Liver (tissue), 9 donors: ENCODE results near the gene SEMA5A. TPM values are rescaled to one million over a fixed set of nuclear protein-coding genes. Genes with fewer than 3 reads are reported as not detected.

Source experiments
- DNase-seq: peaks from one replicate; pipeline ENCODE4 v3.0.0-alpha.2; 2017; ENCODE audit warnings: low spot score
- H3K27ac ChIP-seq, 2 donors: one replicate each; pipeline ENCODE4 v1.7.0; 2013; ENCODE audit warnings: inconsistent platforms in 2 of 2, low read length in 2 of 2, control low read depth in 1 of 2, low read depth in 1 of 2, mild to moderate bottlenecking in 1 of 2
- H3K27me3 ChIP-seq, 4 donors: one replicate each; pipeline versions ENCODE4 v1.6.1 to v1.7.0; 2013; ENCODE audit warnings: low read length in 3 of 4, inconsistent platforms in 1 of 4, mild to moderate bottlenecking in 1 of 4, moderate library complexity in 1 of 4; ENCODE audit not compliant: control insufficient read depth in 4 of 4, insufficient read depth in 4 of 4
- H3K36me3 ChIP-seq, 4 donors: one replicate each; pipeline versions ENCODE4 v1.6.1 to v1.7.0; 2013; ENCODE audit warnings: low read length in 3 of 4, mild to moderate bottlenecking in 3 of 4, low read depth in 1 of 4, moderate library complexity in 1 of 4; ENCODE audit not compliant: control insufficient read depth in 4 of 4, insufficient read depth in 3 of 4
- H3K4me1 ChIP-seq, 4 donors: one replicate each; pipeline versions ENCODE4 v1.6.1 to v1.7.0; 2013; ENCODE audit warnings: low read length in 3 of 4, mild to moderate bottlenecking in 3 of 4, moderate library complexity in 1 of 4; ENCODE audit not compliant: control insufficient read depth in 4 of 4, insufficient read depth in 4 of 4
- H3K4me3 ChIP-seq, 3 donors: one replicate each; pipeline versions ENCODE4 v1.6.1 to v1.7.0; 2013; ENCODE audit warnings: low read length in 3 of 3, control low read depth in 1 of 3, low read depth in 1 of 3, mild to moderate bottlenecking in 1 of 3
- H3K9ac ChIP-seq, 2 donors: one replicate each; pipeline ENCODE4 v1.7.0; 2013; ENCODE audit warnings: low read length in 2 of 2, mild to moderate bottlenecking in 2 of 2, moderate library complexity in 2 of 2, control low read depth in 1 of 2, low read depth in 1 of 2
- H3K9me3 ChIP-seq, 4 donors: one replicate each; pipeline versions ENCODE4 v1.6.1 to v1.7.0; 2013; ENCODE audit warnings: low read length in 3 of 4; ENCODE audit not compliant: control insufficient read depth in 4 of 4
- EGR1 ChIP-seq, 2 donors: IDR thresholded peaks; 2 replicates each; pipeline ENCODE4 v1.6.1; 2016 to 2018; ENCODE audit warnings: antibody characterized with exemption in 2 of 2, low read depth in 2 of 2
- FOXA1 ChIP-seq: IDR thresholded peaks from 2 replicates; pipeline ENCODE4 v1.6.1; 2016; ENCODE audit warnings: antibody characterized with exemption
- GABPA ChIP-seq, 2 donors: IDR thresholded peaks in 1 of 2; conservative IDR thresholded peaks in 1 of 2; 2 replicates each; pipeline ENCODE4 v1.6.1; 2016; ENCODE audit warnings: antibody characterized with exemption in 2 of 2, mild to moderate bottlenecking in 1 of 2, moderate library complexity in 1 of 2
- HNF4A ChIP-seq, 2 donors: conservative IDR thresholded peaks; 2 replicates each; pipeline ENCODE4 v1.6.1; 2016; ENCODE audit warnings: antibody characterized with exemption in 2 of 2, mild to moderate bottlenecking in 2 of 2
- HNF4G ChIP-seq: IDR thresholded peaks from 2 replicates; pipeline ENCODE4 v1.6.1; 2016; ENCODE audit warnings: antibody characterized with exemption
- NR2F2 ChIP-seq: IDR thresholded peaks from 2 replicates; pipeline ENCODE4 v1.6.1; 2016; ENCODE audit warnings: antibody characterized with exemption
- RAD21 ChIP-seq, 2 donors: IDR thresholded peaks; 2 replicates each; pipeline ENCODE4 v1.6.1; 2016; ENCODE audit warnings: antibody characterized with exemption in 2 of 2, mild to moderate bottlenecking in 2 of 2
- RXRA ChIP-seq, 2 donors: IDR thresholded peaks; 2 replicates each; pipeline ENCODE4 v1.6.1; 2017 to 2018; ENCODE audit warnings: antibody characterized with exemption in 2 of 2, mild to moderate bottlenecking in 1 of 2
- YY1 ChIP-seq: IDR thresholded peaks from 2 replicates; pipeline ENCODE4 v1.6.1; 2016; ENCODE audit warnings: antibody characterized with exemption, mild to moderate bottlenecking
- WGBS: extraction: QIAGEN DNeasy Blood & Tissue Kit; methylation state at CpG from one replicate; pipeline ENCODE4 v1.1.7; 2013; 5-methylcytosine and 5-hydroxymethylcytosine counted together
- polyA plus RNA-seq, 2 donors: library from polyadenylated mRNA; stranded (reverse) in 1 of 2; unstranded in 1 of 2; fragments of 200-250 nt in 1 of 2; fragments of >200 nt in 1 of 2; fragmentation: Nextera tagmentation in 1 of 2; extraction: Ambion mirVana in 1 of 2; gene quantifications; one replicate each; pipeline versions ENCODE4 v1.2.1 to v1.2.3, GENCODE V29; 2013 to 2015
- total RNA-seq, 2 donors: library from RNA; depleted of rRNA; stranded (reverse); fragments of >200 nt; gene quantifications; one replicate each; pipeline ENCODE4 v1.2.3, GENCODE V29; 2014
- TF ChIP-seq, protein P1 (sequence below): IDR thresholded peaks from 2 replicates; pipeline ENCODE4 v1.6.1; 2016; ENCODE audit warnings: antibody characterized with exemption, mild to moderate bottlenecking
- TF ChIP-seq, protein P2 (sequence below): IDR thresholded peaks from 2 replicates; pipeline ENCODE4 v1.6.1; 2016; ENCODE audit warnings: antibody characterized with exemption
- TF ChIP-seq, protein P3 (sequence below): fragments of 150-350 bp; IDR thresholded peaks from 2 replicates; pipeline ENCODE4 v1.5.1; 2017; ENCODE audit warnings: improper control_type of control experiment, low read depth, low read length; ENCODE audit not compliant: missing input control
- donor health status: healthy.
- donor health status: healthy.
- donor health status: healthy.
- donor health status: healthy.
- donor health status: healthy.

Gene SEMA5A
- total and polyA plus RNA-seq, 4 donors, result 1.1 to 5.8 (median 3.2) TPM

GRCh38 chr5:9314558-9314957 lies 231.3 kb downstream of the SEMA5A start (continued):
- TF ChIP-seq, protein P1, sequence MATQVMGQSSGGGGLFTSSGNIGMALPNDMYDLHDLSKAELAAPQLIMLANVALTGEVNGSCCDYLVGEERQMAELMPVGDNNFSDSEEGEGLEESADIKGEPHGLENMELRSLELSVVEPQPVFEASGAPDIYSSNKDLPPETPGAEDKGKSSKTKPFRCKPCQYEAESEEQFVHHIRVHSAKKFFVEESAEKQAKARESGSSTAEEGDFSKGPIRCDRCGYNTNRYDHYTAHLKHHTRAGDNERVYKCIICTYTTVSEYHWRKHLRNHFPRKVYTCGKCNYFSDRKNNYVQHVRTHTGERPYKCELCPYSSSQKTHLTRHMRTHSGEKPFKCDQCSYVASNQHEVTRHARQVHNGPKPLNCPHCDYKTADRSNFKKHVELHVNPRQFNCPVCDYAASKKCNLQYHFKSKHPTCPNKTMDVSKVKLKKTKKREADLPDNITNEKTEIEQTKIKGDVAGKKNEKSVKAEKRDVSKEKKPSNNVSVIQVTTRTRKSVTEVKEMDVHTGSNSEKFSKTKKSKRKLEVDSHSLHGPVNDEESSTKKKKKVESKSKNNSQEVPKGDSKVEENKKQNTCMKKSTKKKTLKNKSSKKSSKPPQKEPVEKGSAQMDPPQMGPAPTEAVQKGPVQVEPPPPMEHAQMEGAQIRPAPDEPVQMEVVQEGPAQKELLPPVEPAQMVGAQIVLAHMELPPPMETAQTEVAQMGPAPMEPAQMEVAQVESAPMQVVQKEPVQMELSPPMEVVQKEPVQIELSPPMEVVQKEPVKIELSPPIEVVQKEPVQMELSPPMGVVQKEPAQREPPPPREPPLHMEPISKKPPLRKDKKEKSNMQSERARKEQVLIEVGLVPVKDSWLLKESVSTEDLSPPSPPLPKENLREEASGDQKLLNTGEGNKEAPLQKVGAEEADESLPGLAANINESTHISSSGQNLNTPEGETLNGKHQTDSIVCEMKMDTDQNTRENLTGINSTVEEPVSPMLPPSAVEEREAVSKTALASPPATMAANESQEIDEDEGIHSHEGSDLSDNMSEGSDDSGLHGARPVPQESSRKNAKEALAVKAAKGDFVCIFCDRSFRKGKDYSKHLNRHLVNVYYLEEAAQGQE, result no peak

GRCh38 chr5:9313751-9314150 lies 232.1 kb downstream of the SEMA5A start:
- Histone ChIP-seq H3K27me3 (no peaks in the 10 kb centered on the region), H3K9me3 (no peaks in the 10 kb centered on the region), H3K4me3 (no peak overlapping the region), H3K4me1 (no peaks in the 10 kb centered on the region), H3K36me3 (peaks cover 0 to 4% (median 0%) of the 10 kb centered on the region in 4 donors), H3K9ac (no peak overlapping the region), H3K27ac (no peak overlapping the region)
- DNase-seq, result no peak
- TF ChIP-seq, protein P2, sequence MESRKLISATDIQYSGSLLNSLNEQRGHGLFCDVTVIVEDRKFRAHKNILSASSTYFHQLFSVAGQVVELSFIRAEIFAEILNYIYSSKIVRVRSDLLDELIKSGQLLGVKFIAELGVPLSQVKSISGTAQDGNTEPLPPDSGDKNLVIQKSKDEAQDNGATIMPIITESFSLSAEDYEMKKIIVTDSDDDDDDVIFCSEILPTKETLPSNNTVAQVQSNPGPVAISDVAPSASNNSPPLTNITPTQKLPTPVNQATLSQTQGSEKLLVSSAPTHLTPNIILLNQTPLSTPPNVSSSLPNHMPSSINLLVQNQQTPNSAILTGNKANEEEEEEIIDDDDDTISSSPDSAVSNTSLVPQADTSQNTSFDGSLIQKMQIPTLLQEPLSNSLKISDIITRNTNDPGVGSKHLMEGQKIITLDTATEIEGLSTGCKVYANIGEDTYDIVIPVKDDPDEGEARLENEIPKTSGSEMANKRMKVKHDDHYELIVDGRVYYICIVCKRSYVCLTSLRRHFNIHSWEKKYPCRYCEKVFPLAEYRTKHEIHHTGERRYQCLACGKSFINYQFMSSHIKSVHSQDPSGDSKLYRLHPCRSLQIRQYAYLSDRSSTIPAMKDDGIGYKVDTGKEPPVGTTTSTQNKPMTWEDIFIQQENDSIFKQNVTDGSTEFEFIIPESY, result no peak
- TF ChIP-seq RXRA (IDR thresholded peaks at IDR 0.05) (no peak), NR2F2 (no peak)

- no peak overlapping the region for H3K4me3 ChIP-seq
- DNase-seq, result no peak
- no peak overlapping the region for H3K27ac ChIP-seq
- TF ChIP-seq RAD21 (IDR thresholded peaks at IDR 0.05), result no peak
- TF ChIP-seq, protein P3, sequence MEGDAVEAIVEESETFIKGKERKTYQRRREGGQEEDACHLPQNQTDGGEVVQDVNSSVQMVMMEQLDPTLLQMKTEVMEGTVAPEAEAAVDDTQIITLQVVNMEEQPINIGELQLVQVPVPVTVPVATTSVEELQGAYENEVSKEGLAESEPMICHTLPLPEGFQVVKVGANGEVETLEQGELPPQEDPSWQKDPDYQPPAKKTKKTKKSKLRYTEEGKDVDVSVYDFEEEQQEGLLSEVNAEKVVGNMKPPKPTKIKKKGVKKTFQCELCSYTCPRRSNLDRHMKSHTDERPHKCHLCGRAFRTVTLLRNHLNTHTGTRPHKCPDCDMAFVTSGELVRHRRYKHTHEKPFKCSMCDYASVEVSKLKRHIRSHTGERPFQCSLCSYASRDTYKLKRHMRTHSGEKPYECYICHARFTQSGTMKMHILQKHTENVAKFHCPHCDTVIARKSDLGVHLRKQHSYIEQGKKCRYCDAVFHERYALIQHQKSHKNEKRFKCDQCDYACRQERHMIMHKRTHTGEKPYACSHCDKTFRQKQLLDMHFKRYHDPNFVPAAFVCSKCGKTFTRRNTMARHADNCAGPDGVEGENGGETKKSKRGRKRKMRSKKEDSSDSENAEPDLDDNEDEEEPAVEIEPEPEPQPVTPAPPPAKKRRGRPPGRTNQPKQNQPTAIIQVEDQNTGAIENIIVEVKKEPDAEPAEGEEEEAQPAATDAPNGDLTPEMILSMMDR, result no peak
- H3K9ac ChIP-seq, result no peak overlapping the region
- no peaks in the 10 kb centered on the region for H3K9me3 ChIP-seq
- no peaks in the 10 kb centered on the region for H3K27me3 ChIP-seq
- peaks cover 0 to 1% (median 0%) of the 10 kb centered on the region in 4 donors for H3K4me1 ChIP-seq
- H3K36me3 ChIP-seq, result no peaks in the 10 kb centered on the region
Observed at GRCh38 chr5:9307150-9307549, 238.7 kb downstream of the SEMA5A start.

- no peaks in the 10 kb centered on the region for H3K27me3 ChIP-seq
- H3K4me3 ChIP-seq, result no peak overlapping the region
- no peak overlapping the region for H3K9ac ChIP-seq
- WGBS, result 95% methylated on average over 2 of the region's 2 CpGs
- no peak for DNase-seq
- H3K36me3 ChIP-seq, result no peaks in the 10 kb centered on the region
- H3K9me3 ChIP-seq, result no peaks in the 10 kb centered on the region
- peaks cover 0 to 9% (median 3%) of the 10 kb centered on the region in 4 donors for H3K4me1 ChIP-seq
- H3K27ac ChIP-seq, result no peak overlapping the region
- TF ChIP-seq RXRA (IDR thresholded peaks at IDR 0.05) (no peak), YY1 (no peak), RAD21 (IDR thresholded peaks at IDR 0.05) (no peak), EGR1 (IDR thresholded peaks at IDR 0.05; ENCODE audit: low read depth in 2 of 2) (no peak), NR2F2 (no peak), GABPA (IDR thresholded peaks at IDR 0.05 in 1 of 2, conservative IDR thresholded peaks at IDR 0.05 in 1 of 2) (no peak), FOXA1 (no peak), HNF4A (conservative IDR thresholded peaks at IDR 0.05) (no peak), HNF4G (no peak)
- TF ChIP-seq, protein P1, result no peak
- TF ChIP-seq, protein P3, result no peak
Observed at GRCh38 chr5:9302218-9302617, 243.7 kb downstream of the SEMA5A start.
